ENCODE measurements around the gene GTF2H1.

GTF2H1 gene

DNA sequence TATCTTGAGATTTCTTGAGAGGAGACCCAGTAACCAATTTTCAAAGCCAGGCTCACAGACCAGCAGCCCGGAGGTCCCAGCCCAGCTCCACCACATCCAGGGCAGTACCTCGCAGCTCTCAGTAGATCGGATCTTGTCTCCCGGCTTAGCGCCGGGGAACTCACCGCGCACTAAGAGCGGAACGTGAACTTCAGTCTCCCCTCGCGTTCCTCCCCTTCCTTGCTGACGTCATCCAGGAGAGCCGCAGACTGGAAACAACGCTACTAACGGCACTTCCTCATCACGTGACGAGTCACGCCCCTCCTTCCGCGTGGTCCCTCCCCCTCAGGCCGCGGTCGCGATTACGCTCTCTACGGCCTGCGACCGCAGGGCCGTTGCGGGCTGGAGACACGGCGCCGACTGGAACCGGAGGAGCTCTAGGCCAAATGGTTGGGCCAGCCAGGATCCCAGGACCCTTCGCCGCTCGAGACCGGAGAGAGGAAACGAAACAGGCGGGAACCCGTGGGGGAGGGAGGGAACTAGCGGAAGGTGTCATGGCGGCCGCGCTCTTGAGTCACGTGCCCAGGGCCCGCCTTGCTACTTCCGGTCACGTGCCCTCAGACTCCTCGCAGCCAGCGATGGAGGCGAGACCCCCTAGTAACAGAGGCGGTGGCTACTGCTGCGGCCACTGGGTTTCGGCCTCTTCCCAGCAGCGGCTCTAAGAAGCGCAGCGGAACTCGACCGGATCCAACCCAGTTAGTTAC, at the start of gene GTF2H1, which contains the start of gene HPS5:
Gene GTF2H1 (plus strand): TSS at position 599 of the 743 bp plus-strand sequence. CDS start 10,508 bp downstream, outside the sequence.
Gene HPS5 (minus strand): TSS at position 172 of the 743 bp plus-strand sequence. CDS start 4,282 bp downstream, outside the sequence.
- peak; percentile 98 for DNase-seq (ENCODE audit: low read depth)
- peak within 1 kb of the TSS; percentile 93 for H3K4me3 ChIP-seq (ENCODE audit: low read length)
- TF ChIP-seq, protein P1, sequence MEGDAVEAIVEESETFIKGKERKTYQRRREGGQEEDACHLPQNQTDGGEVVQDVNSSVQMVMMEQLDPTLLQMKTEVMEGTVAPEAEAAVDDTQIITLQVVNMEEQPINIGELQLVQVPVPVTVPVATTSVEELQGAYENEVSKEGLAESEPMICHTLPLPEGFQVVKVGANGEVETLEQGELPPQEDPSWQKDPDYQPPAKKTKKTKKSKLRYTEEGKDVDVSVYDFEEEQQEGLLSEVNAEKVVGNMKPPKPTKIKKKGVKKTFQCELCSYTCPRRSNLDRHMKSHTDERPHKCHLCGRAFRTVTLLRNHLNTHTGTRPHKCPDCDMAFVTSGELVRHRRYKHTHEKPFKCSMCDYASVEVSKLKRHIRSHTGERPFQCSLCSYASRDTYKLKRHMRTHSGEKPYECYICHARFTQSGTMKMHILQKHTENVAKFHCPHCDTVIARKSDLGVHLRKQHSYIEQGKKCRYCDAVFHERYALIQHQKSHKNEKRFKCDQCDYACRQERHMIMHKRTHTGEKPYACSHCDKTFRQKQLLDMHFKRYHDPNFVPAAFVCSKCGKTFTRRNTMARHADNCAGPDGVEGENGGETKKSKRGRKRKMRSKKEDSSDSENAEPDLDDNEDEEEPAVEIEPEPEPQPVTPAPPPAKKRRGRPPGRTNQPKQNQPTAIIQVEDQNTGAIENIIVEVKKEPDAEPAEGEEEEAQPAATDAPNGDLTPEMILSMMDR (conservative IDR thresholded peaks at IDR 0.05; ENCODE audit: low read length) = no peak

DNA sequence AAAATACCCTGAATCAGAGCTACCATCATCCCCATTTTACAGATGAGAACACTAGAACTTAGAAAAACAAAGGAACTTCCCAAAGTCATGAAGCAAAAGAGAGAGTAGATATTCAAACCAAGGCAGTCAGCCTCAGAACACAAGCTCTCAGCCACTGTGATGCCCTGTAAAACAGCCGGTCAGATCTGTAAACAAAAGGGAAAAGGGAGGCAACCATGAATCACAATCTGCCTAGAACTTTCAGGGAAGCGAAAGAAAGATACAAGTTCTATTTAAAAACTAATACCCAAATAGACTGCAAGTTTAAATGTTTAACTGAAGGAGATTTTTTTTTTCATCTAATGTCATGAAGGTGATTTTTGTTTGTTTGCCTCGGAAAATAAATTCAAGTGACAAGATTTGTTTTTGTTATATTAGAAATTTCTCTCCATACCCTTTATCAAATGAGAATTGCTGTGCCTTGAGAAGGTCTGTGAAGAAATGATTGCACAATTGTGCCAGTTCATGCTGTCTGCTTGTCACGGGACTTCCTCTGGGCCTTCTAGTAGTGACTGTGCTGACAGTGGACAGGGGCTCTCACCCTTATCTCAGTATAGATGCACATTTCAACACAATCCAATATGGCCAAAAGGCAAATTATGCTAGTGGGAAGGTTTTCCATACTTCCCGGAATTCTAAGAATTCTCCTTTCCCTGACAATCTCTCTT, 44.6 kb upstream of the GTF2H1 start:
- H3K4me3 ChIP-seq (ENCODE audit: low read length) = no peak overlapping the region
- no peak for DNase-seq (ENCODE audit: low read depth)
- TF ChIP-seq, protein P1 (conservative IDR thresholded peaks at IDR 0.05; ENCODE audit: low read length) = no peak

DNA sequence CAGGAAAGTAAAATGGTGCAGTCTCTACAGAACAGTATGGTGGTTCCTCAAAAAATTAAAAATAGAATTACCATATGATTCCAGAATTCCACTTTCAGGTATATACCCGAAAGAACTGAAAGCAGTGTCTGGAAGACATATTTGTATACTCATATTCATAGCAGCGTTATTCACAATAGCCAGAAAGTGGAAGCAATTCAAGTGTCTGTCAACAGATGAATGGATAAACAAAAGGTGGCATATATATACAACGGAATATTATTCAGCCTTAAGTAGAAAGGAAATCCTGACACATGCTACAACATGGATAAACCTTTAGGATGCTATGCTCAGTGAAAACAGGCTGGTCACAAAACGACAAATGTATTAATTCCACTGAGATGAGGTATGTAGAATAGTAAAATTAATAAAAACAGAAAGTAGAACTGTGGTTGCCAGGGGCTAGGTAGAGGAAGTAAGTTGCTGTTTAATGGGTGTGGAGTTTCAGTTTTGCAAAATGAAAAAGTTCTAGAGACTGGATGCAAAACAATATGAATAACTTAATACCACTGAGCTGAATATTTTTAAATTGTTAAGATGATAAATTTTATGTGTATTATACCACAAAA, 41.8 kb upstream of the GTF2H1 start:
- no peak overlapping the region for H3K4me3 ChIP-seq (ENCODE audit: low read length)
- no peak for DNase-seq (ENCODE audit: low read depth)
- TF ChIP-seq, protein P1 (conservative IDR thresholded peaks at IDR 0.05; ENCODE audit: low read length) = no peak

DNA sequence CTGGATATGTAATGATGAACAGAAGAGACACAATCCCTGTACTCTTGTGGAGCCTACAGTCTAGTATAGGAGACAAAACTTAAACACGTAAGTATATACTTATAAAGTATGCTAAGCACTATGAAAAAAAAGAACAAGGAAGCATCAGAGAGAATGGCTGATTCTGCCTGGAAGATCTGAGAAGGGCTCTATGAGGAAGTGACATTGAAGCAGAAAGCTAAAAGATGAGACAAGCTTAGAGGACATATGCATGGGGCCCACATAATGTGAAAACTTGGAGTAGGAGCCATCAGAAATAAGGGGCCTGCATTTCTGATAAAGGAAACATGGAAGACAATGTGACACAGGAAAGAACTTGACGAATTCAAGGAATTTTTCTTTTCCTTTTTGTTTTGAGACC, 39.7 kb upstream of the GTF2H1 start:
- TF ChIP-seq, protein P1 (conservative IDR thresholded peaks at IDR 0.05; ENCODE audit: low read length) = no peak
- no peak overlapping the region for H3K4me3 ChIP-seq (ENCODE audit: low read length)
- DNase-seq (ENCODE audit: low read depth) = no peak

DNA sequence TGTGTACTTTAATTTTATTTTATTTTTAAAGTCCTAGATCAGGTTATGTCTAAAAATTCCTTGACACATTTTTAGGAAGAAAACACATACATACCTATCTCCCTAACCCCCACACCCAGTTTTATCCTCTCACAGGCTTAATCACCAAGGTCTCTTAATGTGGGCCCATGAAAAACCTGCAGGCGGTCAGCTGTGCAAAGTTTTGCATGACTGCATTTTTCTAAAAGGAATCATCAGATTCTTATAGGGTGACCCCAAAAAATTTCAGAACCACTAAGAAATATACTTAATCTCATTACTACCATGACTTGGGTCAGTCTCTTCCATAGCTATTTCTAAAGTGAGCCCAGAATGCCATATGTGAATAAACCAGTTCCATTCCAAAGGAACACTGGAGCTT, 36.5 kb upstream of the GTF2H1 start:
- TF ChIP-seq, protein P1 (conservative IDR thresholded peaks at IDR 0.05; ENCODE audit: low read length) = no peak
- H3K4me3 ChIP-seq (ENCODE audit: low read length) = no peak overlapping the region
- DNase-seq (ENCODE audit: low read depth) = no peak

DNA sequence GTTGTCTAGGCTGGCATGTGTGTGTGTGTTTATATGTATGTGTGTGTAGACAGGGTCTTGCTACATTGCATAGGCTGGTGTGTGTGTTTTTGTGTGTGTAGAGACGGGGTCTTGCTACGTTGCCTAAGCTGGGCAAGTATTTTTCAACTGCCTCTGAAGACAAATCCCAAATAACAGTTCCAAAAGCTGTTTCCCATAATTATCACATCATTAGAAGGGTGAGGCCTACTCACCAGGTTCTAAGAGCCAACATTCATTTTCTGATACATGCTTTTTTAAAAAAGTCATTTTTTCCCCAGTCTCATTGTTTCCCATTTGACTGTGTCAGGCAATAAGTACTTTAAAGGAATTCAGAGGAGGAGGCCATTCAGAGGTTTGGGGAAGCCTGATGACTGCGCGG, 33.5 kb upstream of the GTF2H1 start:
- TF ChIP-seq, protein P1 (conservative IDR thresholded peaks at IDR 0.05; ENCODE audit: low read length) = no peak

More for the DNA sequence above, 33.5 kb upstream of the GTF2H1 start:
- no peak overlapping the region for H3K4me3 ChIP-seq (ENCODE audit: low read length)
- no peak for DNase-seq (ENCODE audit: low read depth)
